HG03097 (cell line): ENCODE data around the gene ANGPTL5.
"Not testable (repeated sequence)": the region's sequence is repeated elsewhere in the genome, so short reads cannot be mapped to it uniquely, and the experiment has no call there.

Experiments
- ATAC-seq: cut with Tn5 transposase; IDR thresholded peaks from one replicate; pipeline ENCODE4 v1.9.1; 2021; ENCODE audit not compliant: unreplicated experiment, low FRiP score

Gene ANGPTL5

DNA sequence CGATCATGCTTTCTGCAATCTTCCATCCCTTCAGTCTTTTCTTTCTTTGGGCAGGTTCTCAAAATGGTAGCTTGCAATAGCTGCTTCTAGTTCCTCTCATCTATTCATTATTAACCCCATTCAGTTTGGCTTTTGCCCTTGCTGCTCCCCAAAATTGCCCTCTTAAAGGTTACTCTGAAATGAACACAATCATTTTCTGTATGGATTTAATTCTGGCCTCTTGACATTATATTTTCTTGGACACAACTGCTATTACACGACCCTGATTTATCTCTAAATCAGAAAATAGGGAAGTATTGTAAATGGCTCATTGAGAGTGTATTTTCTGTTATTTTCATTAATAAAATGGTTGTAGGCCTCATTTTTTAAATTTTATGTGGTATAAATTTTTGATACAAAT, at the start of gene ANGPTL5:
ANGPTL5 (minus strand) TSS at position 101 of the 400 bp plus-strand sequence. CDS start 8,613 bp downstream, outside the sequence.
- no peak for ATAC-seq

- ATAC-seq = not testable (repeated sequence)
Observed at GRCh38 chr11:101964200-101964599, 47.9 kb upstream of the ANGPTL5 start.

DNA sequence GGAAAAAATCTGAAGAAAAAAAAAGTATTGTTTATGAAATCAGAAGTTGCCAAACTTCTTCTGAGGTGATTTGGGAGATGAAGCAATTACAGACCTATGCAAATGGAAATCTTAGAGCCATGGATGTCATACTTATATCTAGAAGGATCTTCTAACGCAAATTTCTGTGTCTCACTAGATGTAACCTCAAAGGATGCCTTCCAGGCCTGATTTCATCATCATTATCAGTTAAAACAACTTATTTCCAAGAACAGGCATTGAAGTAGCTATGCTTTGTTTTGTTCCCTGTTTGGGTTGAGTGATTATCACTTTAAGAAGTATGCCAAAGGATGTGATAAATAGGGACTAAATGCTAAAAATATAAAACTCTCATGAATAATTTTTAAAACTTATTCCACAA, 43.9 kb upstream of the ANGPTL5 start:
- no peak for ATAC-seq

- ATAC-seq = no peak
Observed at GRCh38 chr11:101955701-101956100, 39.4 kb upstream of the ANGPTL5 start.

DNA sequence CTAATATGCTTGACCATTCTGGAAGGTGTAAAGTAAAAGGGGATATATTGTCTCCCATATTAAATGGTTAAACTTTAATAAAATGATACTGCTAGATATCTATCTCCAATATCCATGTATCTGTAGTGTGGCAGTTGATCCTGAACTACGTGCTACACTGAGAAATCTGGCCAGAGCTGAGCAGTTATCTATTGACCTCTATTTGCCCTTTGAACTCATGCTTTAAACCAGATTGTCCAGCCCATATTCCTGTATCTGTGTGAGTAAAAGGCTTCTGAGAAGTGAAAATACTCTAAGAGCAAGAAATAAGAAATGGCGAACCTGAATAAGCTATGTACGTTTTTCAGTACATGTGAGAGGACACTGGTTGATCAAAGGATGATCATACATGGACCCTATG, 39.0 kb upstream of the ANGPTL5 start:
- ATAC-seq = no peak

DNA sequence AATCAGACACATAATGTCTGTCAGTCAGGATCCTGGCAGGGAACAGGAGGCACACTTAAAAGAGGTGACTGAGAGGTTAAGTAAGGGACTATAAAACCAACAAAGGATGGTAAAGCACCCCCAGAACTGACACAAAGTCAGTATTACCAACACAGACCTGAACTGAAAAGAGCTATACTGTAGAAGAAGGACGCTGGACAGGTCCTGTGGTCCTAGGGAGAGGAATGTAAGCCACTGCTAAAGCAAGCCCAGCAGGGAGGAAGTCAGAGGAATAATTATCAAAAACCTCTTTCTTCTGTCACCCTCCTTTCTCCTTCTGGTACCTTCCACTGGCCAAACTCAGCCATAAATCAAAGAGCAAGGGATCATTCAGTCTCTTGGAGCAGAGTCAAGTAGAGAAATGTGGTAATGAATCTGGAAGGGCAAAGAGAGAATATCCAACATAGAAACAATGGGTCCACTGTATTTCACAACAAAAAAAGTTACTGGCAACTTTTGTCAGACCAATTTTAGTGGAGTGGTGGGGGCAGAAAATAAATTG, 33.4 kb upstream of the ANGPTL5 start:
- ATAC-seq = no peak

GRCh38 chr11:101945448-101945847, 29.1 kb upstream of the ANGPTL5 start:
- no peak for ATAC-seq

GRCh38 chr11:101944923-101945322, 28.6 kb upstream of the ANGPTL5 start:
- ATAC-seq = no peak

DNA sequence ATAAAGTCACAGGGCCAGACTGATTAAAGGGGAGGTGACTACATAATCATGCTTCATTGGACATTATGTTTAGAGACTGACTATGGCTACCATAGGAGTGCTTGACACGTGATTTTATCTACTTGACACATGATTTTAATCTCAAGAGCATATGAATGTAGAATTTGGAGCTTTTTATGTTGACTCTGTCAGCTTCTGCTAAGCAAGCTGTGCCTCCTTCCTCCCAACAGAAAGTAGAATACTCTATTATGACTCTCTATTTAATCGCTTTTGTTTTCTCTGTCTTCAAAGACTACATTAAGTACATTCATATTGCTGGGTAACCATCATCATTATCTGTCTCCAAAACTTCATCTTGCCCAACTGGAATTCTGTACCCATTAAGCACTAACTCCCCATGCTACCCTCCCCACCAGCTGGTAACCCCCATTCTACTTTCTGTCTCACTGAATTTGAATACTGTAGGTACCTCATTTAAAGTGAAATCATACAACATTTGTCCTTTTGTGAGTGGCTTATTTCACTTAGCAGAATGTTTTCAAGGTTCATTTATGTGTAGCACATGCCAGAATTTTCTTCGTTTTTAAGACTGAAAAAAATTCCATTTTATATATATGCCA, 24.7 kb upstream of the ANGPTL5 start:
- ATAC-seq = no peak

- no peak for ATAC-seq
Observed at GRCh38 chr11:101931692-101932091, 15.4 kb upstream of the ANGPTL5 start.

- no peak for ATAC-seq
Observed at GRCh38 chr11:101929294-101929915, 13.1 kb upstream of the ANGPTL5 start.

DNA sequence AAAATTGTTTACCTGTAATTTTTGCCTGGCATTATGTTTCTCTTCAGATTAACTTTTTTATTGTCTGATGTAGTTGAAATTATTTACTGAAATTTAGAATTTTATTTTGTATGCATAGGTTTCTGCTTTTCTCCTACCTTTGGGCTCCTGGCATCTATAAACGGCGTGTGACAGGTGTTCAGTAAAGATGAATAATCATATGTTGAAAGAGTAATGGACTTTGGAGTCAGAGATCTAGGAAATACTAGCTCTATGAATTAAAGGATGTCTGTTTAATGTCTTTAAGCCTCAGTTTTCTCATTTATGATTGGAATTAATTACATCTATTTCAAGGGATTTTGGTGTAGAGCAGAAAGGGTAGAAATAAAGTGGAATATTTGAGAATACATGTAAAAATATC, 7.2 kb upstream of the ANGPTL5 start:
- ATAC-seq = no peak

DNA sequence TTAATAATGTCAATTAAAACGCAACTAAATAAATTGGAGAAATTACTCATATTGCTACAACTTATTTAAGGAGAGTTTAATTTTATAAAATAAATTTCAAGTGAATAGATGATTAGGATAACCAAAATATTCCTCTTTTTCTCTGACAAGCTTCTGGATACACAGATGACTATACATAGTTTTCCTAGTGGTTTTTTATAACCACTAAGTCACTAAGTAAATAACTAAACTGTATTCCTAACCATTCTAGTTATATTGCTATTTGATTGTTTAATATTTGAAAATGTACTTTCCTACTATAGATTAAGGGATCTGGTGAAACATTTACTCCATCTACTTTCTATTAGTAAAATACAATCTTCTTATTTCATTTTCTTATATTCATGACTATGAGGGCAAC, 4.7 kb upstream of the ANGPTL5 start:
- no peak for ATAC-seq

GRCh38 chr11:101917226-101917625, 904 bp upstream of the ANGPTL5 start:
- no peak for ATAC-seq

- no peak for ATAC-seq
Observed at GRCh38 chr11:101915791-101916291, 481 bp downstream of the ANGPTL5 start.

GRCh38 chr11:101914738-101915426, 1.4 kb downstream of the ANGPTL5 start, which contains the start of gene CEP126:
CEP126 (plus strand) TSS chr11:101915010; CDS start chr11:101915285, 275 bp downstream.
- ATAC-seq = peak; percentile 100

- no peak for ATAC-seq
Observed at GRCh38 chr11:101914341-101914737, 2.0 kb downstream of the ANGPTL5 start.

GRCh38 chr11:101913656-101914055, 2.7 kb downstream of the ANGPTL5 start:
- no peak for ATAC-seq

DNA sequence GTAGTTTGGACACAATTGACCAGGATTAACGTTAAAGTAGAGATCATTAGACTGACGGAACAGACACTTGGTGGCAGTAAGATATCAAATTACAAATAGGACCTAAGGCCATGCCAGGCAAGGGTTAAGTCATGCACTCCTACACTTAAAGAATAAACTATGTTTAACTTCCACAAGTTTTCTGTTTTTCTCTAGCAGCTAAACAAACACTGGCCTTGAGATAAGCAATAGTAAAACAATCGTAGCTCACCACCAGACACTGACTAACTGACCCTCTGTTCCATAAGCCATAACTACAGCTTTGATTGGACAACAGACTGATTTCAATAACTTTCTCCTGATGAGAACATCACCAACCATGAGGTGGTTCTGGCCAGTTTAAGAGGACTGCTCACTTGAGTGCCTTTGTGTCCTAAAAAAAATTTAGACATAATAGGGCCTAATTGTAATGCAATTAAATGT, 3.5 kb downstream of the ANGPTL5 start:
- ATAC-seq = no peak

- no peak for ATAC-seq
Observed at GRCh38 chr11:101909087-101909486, 7.2 kb downstream of the ANGPTL5 start.

- ATAC-seq = no peak
Observed at GRCh38 chr11:101907815-101908214, 8.5 kb downstream of the ANGPTL5 start.
